ENCODE data around the gene PACRG. TPM values are rescaled to one million over a fixed set of nuclear protein-coding genes. Genes with fewer than 3 reads are reported as not detected.

The PACRG gene
- total RNA-seq, 1 donor from 2014 or later, result 9.7 TPM

- no peak for DNase-seq (ENCODE audit: low spot score)
Observed at GRCh38 chr6:162864911-162865310, 137.1 kb downstream of the PACRG start.

GRCh38 chr6:162866656-162867055 lies 138.9 kb downstream of the PACRG start:
- no peak for DNase-seq (ENCODE audit: low spot score)

- no peak for DNase-seq (ENCODE audit: low spot score)
Observed at GRCh38 chr6:162868397-162868796, 140.6 kb downstream of the PACRG start.

GRCh38 chr6:162871966-162872365 lies 144.2 kb downstream of the PACRG start:
- no peak for DNase-seq (ENCODE audit: low spot score)

GRCh38 chr6:162873537-162873936 lies 145.8 kb downstream of the PACRG start:
- no peak for DNase-seq (ENCODE audit: low spot score)

GRCh38 chr6:162875070-162875469 lies 147.3 kb downstream of the PACRG start:
- no peak for DNase-seq (ENCODE audit: low spot score)

GRCh38 chr6:162882801-162883481 lies 155.2 kb downstream of the PACRG start:
- DNase-seq (ENCODE audit: low spot score), result no peak

GRCh38 chr6:162887981-162888689 lies 160.4 kb downstream of the PACRG start:
- no peak for DNase-seq (ENCODE audit: low spot score)

- DNase-seq (ENCODE audit: low spot score), result no peak
Observed at GRCh38 chr6:162889303-162889702, 161.5 kb downstream of the PACRG start.

- no peak for DNase-seq (ENCODE audit: low spot score)
Observed at GRCh38 chr6:162898011-162898410, 170.2 kb downstream of the PACRG start.

GRCh38 chr6:162899148-162899547 lies 171.4 kb downstream of the PACRG start:
- no peak for DNase-seq (ENCODE audit: low spot score)

- no peak for DNase-seq (ENCODE audit: low spot score)
Observed at GRCh38 chr6:162900503-162900902, 172.7 kb downstream of the PACRG start.

- no peak for DNase-seq (ENCODE audit: low spot score)
Observed at GRCh38 chr6:162904069-162904663, 176.4 kb downstream of the PACRG start.

GRCh38 chr6:162906479-162906878 lies 178.7 kb downstream of the PACRG start:
- DNase-seq (ENCODE audit: low spot score), result no peak

GRCh38 chr6:162907876-162908481 lies 180.2 kb downstream of the PACRG start:
- no peak for DNase-seq (ENCODE audit: low spot score)

GRCh38 chr6:162913206-162913605 lies 185.4 kb downstream of the PACRG start:
- no peak for DNase-seq (ENCODE audit: low spot score)

- no peak for DNase-seq (ENCODE audit: low spot score)
Observed at GRCh38 chr6:162917506-162917905, 189.7 kb downstream of the PACRG start.

GRCh38 chr6:162921062-162921461 lies 193.3 kb downstream of the PACRG start:
- no peak for DNase-seq (ENCODE audit: low spot score)

- DNase-seq (ENCODE audit: low spot score), result no peak
Observed at GRCh38 chr6:162921510-162922040, 193.8 kb downstream of the PACRG start.

- no peak for DNase-seq (ENCODE audit: low spot score)
Observed at GRCh38 chr6:162922563-162923166, 194.9 kb downstream of the PACRG start.

- DNase-seq (ENCODE audit: low spot score), result no peak
Observed at GRCh38 chr6:162934844-162935243, 207.1 kb downstream of the PACRG start.

GRCh38 chr6:162940426-162940825 lies 212.7 kb downstream of the PACRG start:
- no peak for DNase-seq (ENCODE audit: low spot score)
